Keratinocyte (primary cell): ENCODE results near the gene PPM1H. TPM values are rescaled to one million over a fixed set of nuclear protein-coding genes. Genes with fewer than 3 reads are reported as not detected.

Source experiments
- DNase-seq: peaks from one replicate; pipeline ENCODE4 v3.0.0-alpha.2; 2011; ENCODE audit warnings: low read depth, missing footprints, low spot score
- FAIRE-seq: peaks from 2 replicates; lab custom pipeline; 2011; peaks lifted over from hg19 to GRCh38; lab: Jason Lieb, UNC
- H2AFZ ChIP-seq: 2 replicates; pipeline ENCODE4 v1.6.0; 2012; ENCODE audit warnings: low read length, control low read depth, inconsistent platforms; ENCODE audit not compliant: control insufficient read depth
- H3K27ac ChIP-seq: 2 replicates; pipeline ENCODE4 v1.5.1; 2011; ENCODE audit warnings: low read length; ENCODE audit not compliant: control insufficient read depth, insufficient read depth
- H3K27me3 ChIP-seq: 3 replicates; pipeline ENCODE4 v1.6.0; 2011; ENCODE audit warnings: low read length; ENCODE audit not compliant: control insufficient read depth, insufficient read depth; ENCODE audit errors: extremely low read depth
- H3K36me3 ChIP-seq, 2 experiments: 2 replicates in 1 of 2; 3 replicates in 1 of 2; pipeline ENCODE4 v1.5.1; 2011; ENCODE audit warnings: low read length in 2 of 2, mild to moderate bottlenecking in 1 of 2; ENCODE audit not compliant: control insufficient read depth in 2 of 2, insufficient read depth in 2 of 2; ENCODE audit errors: extremely low read depth in 1 of 2
- H3K4me1 ChIP-seq: 3 replicates; pipeline ENCODE4 v1.5.1; 2011; ENCODE audit warnings: low read length; ENCODE audit not compliant: control insufficient read depth, insufficient read depth; ENCODE audit errors: extremely low read depth
- H3K4me2 ChIP-seq: 3 replicates; pipeline ENCODE4 v1.6.0; 2011; ENCODE audit warnings: low read depth, low read length; ENCODE audit not compliant: control insufficient read depth, insufficient read depth; ENCODE audit errors: extremely low read depth
- H3K4me3 ChIP-seq, 3 experiments: fragments of 200-600 bp in 1 of 3; sonication (generic) in 1 of 3; 2 replicates in 2 of 3; 3 replicates in 1 of 3; pipeline ENCODE4 v1.5.1; 2011 to 2016; ENCODE audit warnings: low read length in 3 of 3, mild to moderate bottlenecking in 3 of 3, control low read depth in 2 of 3, inconsistent platforms in 1 of 3, low read depth in 1 of 3, mixed read lengths in 1 of 3, mixed run types in 1 of 3, moderate library complexity in 1 of 3; ENCODE audit not compliant: control insufficient read depth in 2 of 3, insufficient read depth in 2 of 3; ENCODE audit errors: extremely low read depth in 1 of 3
- H3K79me2 ChIP-seq: 2 replicates; pipeline ENCODE4 v1.6.0; 2012; ENCODE audit warnings: low read length; ENCODE audit not compliant: control insufficient read depth, insufficient read depth
- H3K9ac ChIP-seq: 3 replicates; pipeline ENCODE4 v1.6.0; 2011; ENCODE audit warnings: low read length; ENCODE audit not compliant: control insufficient read depth, insufficient read depth; ENCODE audit errors: extremely low read depth
- H3K9me1 ChIP-seq: 3 replicates; pipeline ENCODE4 v1.6.0; 2011; ENCODE audit warnings: low read length; ENCODE audit not compliant: control insufficient read depth, insufficient read depth; ENCODE audit errors: extremely low read depth
- H3K9me3 ChIP-seq: 2 replicates; pipeline ENCODE4 v1.5.1; 2012; ENCODE audit warnings: low read depth, low read length; ENCODE audit not compliant: control insufficient read depth
- H4K20me1 ChIP-seq: 3 replicates; pipeline ENCODE4 v1.6.0; 2011; ENCODE audit warnings: low read length; ENCODE audit not compliant: control insufficient read depth, insufficient read depth; ENCODE audit errors: extremely low read depth
- EZH2 ChIP-seq: IDR thresholded peaks from one replicate; pipeline ENCODE4 v1.6.1; 2012; ENCODE audit warnings: inconsistent platforms, mild to moderate bottlenecking, low read length, moderate library complexity
- dilution Hi-C: fragments of 300-500 bp; cut with MboI; formaldehyde crosslinking; loops from one replicate; pipeline ENCODE4 v1.7.0; 2020; ENCODE audit warnings: low sequenced_read_pairs; ENCODE audit not compliant: extremely low pct_ligation_motif_present
- polyA plus RNA-seq, 5 experiments: library from polyadenylated mRNA; depleted of rRNA in 3 of 5; stranded (reverse) in 3 of 5; stranded (forward) in 1 of 5; unstranded in 1 of 5; fragments of >200 nt; gene quantifications; 1 replicate in 1 of 5; 2 replicates in 3 of 5; 3 replicates in 1 of 5; pipeline versions ENCODE4 v1.2.1 to v1.2.3, GENCODE V29; 2011 to 2012; ENCODE audit warnings: missing spikeins in 2 of 5, low read depth in 1 of 5, low replicate concordance in 1 of 5
- TF ChIP-seq, protein P1 (sequence below), 3 experiments: IDR thresholded peaks in 1 of 3; conservative IDR thresholded peaks in 1 of 3; optimal IDR thresholded peaks in 1 of 3; 2 replicates in 2 of 3; 3 replicates in 1 of 3; pipeline versions ENCODE3 to v1.5.1; 2011; ENCODE audit warnings: low read length in 3 of 3, mild to moderate bottlenecking in 3 of 3, moderate library complexity in 2 of 3, control low read depth in 1 of 3, inconsistent platforms in 1 of 3; ENCODE audit not compliant: insufficient read depth in 2 of 3; ENCODE audit errors: extremely low read depth in 1 of 3

The PPM1H gene
- polyA plus RNA-seq, 1 donor (not counting 4 experiments of a cell fraction or from before 2014, with no cell fraction given), result 0.09 TPM

DNA sequence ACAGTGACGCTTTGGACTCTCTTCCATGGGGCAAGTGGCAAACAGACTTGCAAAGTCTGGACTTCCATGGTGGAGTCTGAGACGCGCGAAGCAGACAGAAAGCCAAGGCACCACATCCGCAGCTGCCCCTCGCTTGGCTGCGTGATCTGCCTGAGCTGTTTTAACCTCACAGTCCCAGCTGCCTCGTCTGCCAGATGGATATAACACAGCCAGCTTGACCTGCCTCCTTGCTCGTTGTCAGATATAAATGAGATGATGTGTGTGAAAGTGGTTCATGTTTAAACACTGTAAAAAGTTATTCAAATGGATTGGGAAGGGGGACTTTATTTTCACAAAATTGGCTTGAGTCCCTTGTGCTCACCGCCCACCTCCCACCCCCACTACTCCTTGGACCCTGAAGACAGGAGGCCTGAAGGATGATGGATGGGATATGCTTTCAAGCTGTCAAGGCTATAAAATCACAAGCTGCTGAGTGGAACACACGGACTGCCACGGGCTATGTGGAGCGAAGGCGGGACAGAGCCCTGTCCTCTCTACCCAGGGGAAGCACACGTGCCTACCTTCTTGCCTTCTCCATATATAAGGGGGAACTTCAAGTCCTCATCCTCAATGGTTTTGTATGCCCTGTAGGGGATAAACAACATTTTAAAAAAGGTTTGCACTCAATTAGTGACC is 241.4 kb downstream of the PPM1H start:
- H3K4me2 ChIP-seq, result no peak overlapping the region
- no peak for FAIRE-seq
- DNase-seq, result no peak
- H3K27me3 ChIP-seq, result no peaks in the 10 kb centered on the region
- H3K36me3 ChIP-seq, result no peaks in the 10 kb centered on the region
- no peak overlapping the region for H2AFZ ChIP-seq
- H3K27ac ChIP-seq, result no peak overlapping the region
- H4K20me1 ChIP-seq, result no peaks in the 10 kb centered on the region
- dilution Hi-C loops, result no loop called here
- no peak for TF ChIP-seq EZH2
- TF ChIP-seq, protein P1, sequence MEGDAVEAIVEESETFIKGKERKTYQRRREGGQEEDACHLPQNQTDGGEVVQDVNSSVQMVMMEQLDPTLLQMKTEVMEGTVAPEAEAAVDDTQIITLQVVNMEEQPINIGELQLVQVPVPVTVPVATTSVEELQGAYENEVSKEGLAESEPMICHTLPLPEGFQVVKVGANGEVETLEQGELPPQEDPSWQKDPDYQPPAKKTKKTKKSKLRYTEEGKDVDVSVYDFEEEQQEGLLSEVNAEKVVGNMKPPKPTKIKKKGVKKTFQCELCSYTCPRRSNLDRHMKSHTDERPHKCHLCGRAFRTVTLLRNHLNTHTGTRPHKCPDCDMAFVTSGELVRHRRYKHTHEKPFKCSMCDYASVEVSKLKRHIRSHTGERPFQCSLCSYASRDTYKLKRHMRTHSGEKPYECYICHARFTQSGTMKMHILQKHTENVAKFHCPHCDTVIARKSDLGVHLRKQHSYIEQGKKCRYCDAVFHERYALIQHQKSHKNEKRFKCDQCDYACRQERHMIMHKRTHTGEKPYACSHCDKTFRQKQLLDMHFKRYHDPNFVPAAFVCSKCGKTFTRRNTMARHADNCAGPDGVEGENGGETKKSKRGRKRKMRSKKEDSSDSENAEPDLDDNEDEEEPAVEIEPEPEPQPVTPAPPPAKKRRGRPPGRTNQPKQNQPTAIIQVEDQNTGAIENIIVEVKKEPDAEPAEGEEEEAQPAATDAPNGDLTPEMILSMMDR (optimal IDR thresholded peaks at IDR 0.05 in 1 of 3, IDR thresholded peaks at IDR 0.05 in 1 of 3, conservative IDR thresholded peaks at IDR 0.05 in 1 of 3; ENCODE audit: extremely low read depth in 1 of 3, insufficient read depth in 2 of 3, low read length in 3 of 3), result no peak
- H3K9ac ChIP-seq, result no peak overlapping the region
- no peaks in the 10 kb centered on the region for H3K9me3 ChIP-seq
- no peak overlapping the region for H3K4me3 ChIP-seq
- peaks cover 5% of the 10 kb centered on the region for H3K4me1 ChIP-seq
- H3K79me2 ChIP-seq, result no peaks in the 10 kb centered on the region
- no peaks in the 10 kb centered on the region for H3K9me1 ChIP-seq

GRCh38 chr12:62692884-62693283 is 242.1 kb downstream of the PPM1H start:
- H3K4me3 ChIP-seq, result no peak overlapping the region
- DNase-seq (no peak), FAIRE-seq (no peak)
- no peaks in the 10 kb centered on the region for H3K79me2 ChIP-seq
- H3K9me3 ChIP-seq, result no peaks in the 10 kb centered on the region
- no peak overlapping the region for H3K27ac ChIP-seq
- H2AFZ ChIP-seq, result no peak overlapping the region
- H3K27me3 ChIP-seq, result no peaks in the 10 kb centered on the region
- no peaks in the 10 kb centered on the region for H4K20me1 ChIP-seq
- H3K9me1 ChIP-seq, result no peaks in the 10 kb centered on the region
- no peak for TF ChIP-seq EZH2
- TF ChIP-seq, protein P1 (optimal IDR thresholded peaks at IDR 0.05 in 1 of 3, IDR thresholded peaks at IDR 0.05 in 1 of 3, conservative IDR thresholded peaks at IDR 0.05 in 1 of 3; ENCODE audit: extremely low read depth in 1 of 3, insufficient read depth in 2 of 3, low read length in 3 of 3), result no peak
- H3K9ac ChIP-seq, result no peak overlapping the region
- no peaks in the 10 kb centered on the region for H3K4me1 ChIP-seq
- no peaks in the 10 kb centered on the region for H3K36me3 ChIP-seq
- H3K4me2 ChIP-seq, result no peak overlapping the region
- dilution Hi-C loops, result no loop called here
